ENCODE data around the gene FGD3.

- TF ChIP-seq ZNF274 (IDR thresholded peaks at IDR 0.05; ENCODE audit: low read depth, low read length) = no peak
- no peak for TF ChIP-seq SUZ12 (IDR thresholded peaks at IDR 0.05; ENCODE audit: extremely low read depth, insufficient read depth, insufficient read length)
- no peak for TF ChIP-seq YY1 (IDR thresholded peaks at IDR 0.05; ENCODE audit: insufficient read depth, insufficient read length)
These were observed 60.3 kb downstream of the FGD3 start for GRCh38 chr9:93007529-93008058.
